Measurements from ENCODE around the gene LPCAT4.
"Not testable (repeated sequence)": the region's sequence is repeated elsewhere in the genome, so short reads cannot be mapped to it uniquely, and the experiment has no call there.

DNA sequence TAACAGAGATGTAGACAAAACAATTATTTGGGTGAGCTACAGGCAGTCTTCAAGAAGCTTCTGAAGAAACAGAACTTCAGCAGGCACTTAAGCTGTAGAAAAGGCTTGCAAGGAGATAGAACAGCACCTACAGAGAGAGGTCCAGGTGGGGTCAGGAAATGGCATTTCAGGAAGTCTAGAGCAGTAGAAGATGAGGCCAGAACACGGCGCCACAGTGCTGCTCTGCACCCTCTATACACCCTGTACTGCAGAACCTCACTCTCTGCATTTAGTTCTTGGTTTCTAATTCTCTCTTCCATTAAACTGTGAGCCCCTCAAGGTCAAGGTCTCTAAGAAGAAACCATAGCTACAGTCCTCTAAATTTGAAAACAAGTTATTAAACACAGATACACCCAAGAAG is 26.0 kb upstream of the LPCAT4 start:
- TF ChIP-seq EZH2 (IDR thresholded peaks at IDR 0.05); POLR2AphosphoS5 (IDR thresholded peaks at IDR 0.05; ENCODE audit: borderline replicate concordance, low read depth, low read length): not testable (repeated sequence)
